ENCODE measurements around the gene GPC6. TPM values are rescaled to one million over a fixed set of nuclear protein-coding genes. Genes with fewer than 3 reads are reported as not detected.

Gene GPC6
- total RNA-seq, 1 experiment from 2014 or later, result not detected

- H4K20me1 ChIP-seq (ENCODE audit: insufficient read depth), result no peaks in the 10 kb centered on the region
- intact Hi-C loops (cut with micrococcal nuclease; ENCODE audit: unreplicated experiment), result no loop called here
- BruUV-seq (replicated peaks), result no TSS peak
- H3K4me1 ChIP-seq (replicated peaks; ENCODE audit: insufficient read depth), result 0 out of 2 replicates have a peak, but pooled peaks cover 13% of the 10 kb centered on the region
- DNase-seq, result peak in 1 of 2 experiments; percentile 88
- no peaks in the 10 kb centered on the region for H3K79me2 ChIP-seq (ENCODE audit: low read depth)
- TF ChIP-seq EZH2 (IDR thresholded peaks at IDR 0.05; ENCODE audit: low read depth), result no peak
- no peak for TF ChIP-seq CTCF (conservative IDR thresholded peaks at IDR 0.05)
- H3K4me3 ChIP-seq, result no peak overlapping the region
- no peaks in the 10 kb centered on the region for H3K36me3 ChIP-seq (ENCODE audit: low read depth)
- H3K27me3 ChIP-seq (ENCODE audit: insufficient read depth, low read depth), result no peaks in the 10 kb centered on the region
- peak overlapping the region; percentile 41 for H3K4me2 ChIP-seq
- H3K9me2 ChIP-seq (ENCODE audit: insufficient read depth), result no peaks in the 10 kb centered on the region
- no peaks in the 10 kb centered on the region for H3K9me3 ChIP-seq (ENCODE audit: insufficient read depth, low read depth)
- ChIA-PET POLR2A (ENCODE audit: unreplicated experiment) (no interaction called here), CTCF (no interaction called here)
- no peak overlapping the region for H2AFZ ChIP-seq
- H3F3A ChIP-seq (ENCODE audit: insufficient read depth, low read depth), result no peaks in the 10 kb centered on the region
- H3K27ac ChIP-seq, result peak overlapping the region; percentile 37
These were observed 1117.7 kb downstream of the GPC6 start for GRCh38 chr13:94344126-94344818.

- no peaks in the 10 kb centered on the region for H3K9me3 ChIP-seq (ENCODE audit: insufficient read depth, low read depth)
- H3K4me3 ChIP-seq, result no peak overlapping the region
- no TSS peak for BruUV-seq (replicated peaks)
- no peaks in the 10 kb centered on the region for H3K27me3 ChIP-seq (ENCODE audit: insufficient read depth, low read depth)
- TF ChIP-seq CTCF (conservative IDR thresholded peaks at IDR 0.05) (no peak), EZH2 (IDR thresholded peaks at IDR 0.05; ENCODE audit: low read depth) (no peak)
- no peaks in the 10 kb centered on the region for H3K36me3 ChIP-seq (ENCODE audit: low read depth)
- no peak overlapping the region for H3K4me2 ChIP-seq
- H4K20me1 ChIP-seq (ENCODE audit: insufficient read depth), result no peaks in the 10 kb centered on the region
- no peaks in the 10 kb centered on the region for H3K79me2 ChIP-seq (ENCODE audit: low read depth)
- no peaks in the 10 kb centered on the region for H3F3A ChIP-seq (ENCODE audit: insufficient read depth, low read depth)
- POLR2A ChIA-PET (ENCODE audit: unreplicated experiment), result no interaction called here
- intact Hi-C loops (cut with micrococcal nuclease; ENCODE audit: unreplicated experiment), result no loop called here
- H3K4me1 ChIP-seq (replicated peaks; ENCODE audit: insufficient read depth), result 0 out of 2 replicates have a peak, but pooled peaks cover 13% of the 10 kb centered on the region
- CTCF ChIA-PET, result no interaction called here
- no peak overlapping the region for H3K27ac ChIP-seq
- no peak for DNase-seq
- H2AFZ ChIP-seq, result no peak overlapping the region
- H3K9me2 ChIP-seq (ENCODE audit: insufficient read depth), result no peaks in the 10 kb centered on the region
These were observed 1119.0 kb downstream of the GPC6 start for GRCh38 chr13:94345374-94346195.

- CTCF ChIA-PET, result no interaction called here
These were observed 1119.8 kb downstream of the GPC6 start for GRCh38 chr13:94346261-94347019.

More at GRCh38 chr13:94346261-94347019, 1119.8 kb downstream of the GPC6 start:
- Histone ChIP-seq H3K27ac (no peak overlapping the region), H4K20me1 (ENCODE audit: insufficient read depth) (no peaks in the 10 kb centered on the region), H3K27me3 (ENCODE audit: insufficient read depth, low read depth) (no peaks in the 10 kb centered on the region), H3F3A (ENCODE audit: insufficient read depth, low read depth) (no peaks in the 10 kb centered on the region), H3K4me1 (replicated peaks; ENCODE audit: insufficient read depth) (0 out of 2 replicates have a peak, but pooled peaks cover 13% of the 10 kb centered on the region), H3K4me3 (no peak overlapping the region), H3K9me2 (ENCODE audit: insufficient read depth) (no peaks in the 10 kb centered on the region), H3K9me3 (ENCODE audit: insufficient read depth, low read depth) (no peaks in the 10 kb centered on the region), H2AFZ (no peak overlapping the region), H3K79me2 (ENCODE audit: low read depth) (no peaks in the 10 kb centered on the region), H3K36me3 (ENCODE audit: low read depth) (no peaks in the 10 kb centered on the region), H3K4me2 (no peak overlapping the region)
- DNase-seq, result no peak
- BruUV-seq (replicated peaks), result no TSS peak
- POLR2A ChIA-PET (ENCODE audit: unreplicated experiment), result no interaction called here
- intact Hi-C loops (cut with micrococcal nuclease; ENCODE audit: unreplicated experiment), result no loop called here
- TF ChIP-seq CTCF (conservative IDR thresholded peaks at IDR 0.05), result no peak
- no peak for TF ChIP-seq EZH2 (IDR thresholded peaks at IDR 0.05; ENCODE audit: low read depth)
